AG10803 (cell line): ENCODE results near the gene DCXR.

Experiments
- DNase-seq: peaks from one replicate; pipeline ENCODE4 v3.0.0; 2010; ENCODE audit warnings: low read depth
- H3K4me3 ChIP-seq: 2 replicates; pipeline ENCODE4 v1.5.1; 2011; ENCODE audit warnings: mild to moderate bottlenecking, low read length, control low read depth
- TF ChIP-seq, protein P1 (sequence below): conservative IDR thresholded peaks from 2 replicates; pipeline ENCODE4 v1.5.1; 2011; ENCODE audit warnings: mild to moderate bottlenecking, low read length, control low read depth, inconsistent platforms

DCXR gene

DNA sequence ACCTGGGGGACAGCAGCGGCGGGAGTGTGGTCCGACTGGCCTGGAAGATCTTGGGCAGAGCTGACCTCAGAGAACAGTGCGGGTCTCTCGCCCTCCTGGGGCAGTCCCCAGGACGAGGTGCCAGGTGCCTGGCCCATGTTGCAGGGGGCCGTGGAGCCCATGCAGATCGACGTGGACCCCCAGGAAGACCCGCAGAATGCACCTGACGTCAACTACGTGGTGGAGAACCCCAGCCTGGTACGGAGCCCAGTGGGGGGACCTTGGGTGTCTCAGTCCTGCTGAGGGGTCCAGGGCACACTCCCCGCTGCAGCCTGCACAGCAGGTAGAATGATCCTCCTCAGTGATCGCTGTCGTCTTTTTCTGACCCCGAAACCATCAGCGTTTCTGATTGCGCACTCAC, 15.6 kb upstream of the DCXR start:
- TF ChIP-seq, protein P1, sequence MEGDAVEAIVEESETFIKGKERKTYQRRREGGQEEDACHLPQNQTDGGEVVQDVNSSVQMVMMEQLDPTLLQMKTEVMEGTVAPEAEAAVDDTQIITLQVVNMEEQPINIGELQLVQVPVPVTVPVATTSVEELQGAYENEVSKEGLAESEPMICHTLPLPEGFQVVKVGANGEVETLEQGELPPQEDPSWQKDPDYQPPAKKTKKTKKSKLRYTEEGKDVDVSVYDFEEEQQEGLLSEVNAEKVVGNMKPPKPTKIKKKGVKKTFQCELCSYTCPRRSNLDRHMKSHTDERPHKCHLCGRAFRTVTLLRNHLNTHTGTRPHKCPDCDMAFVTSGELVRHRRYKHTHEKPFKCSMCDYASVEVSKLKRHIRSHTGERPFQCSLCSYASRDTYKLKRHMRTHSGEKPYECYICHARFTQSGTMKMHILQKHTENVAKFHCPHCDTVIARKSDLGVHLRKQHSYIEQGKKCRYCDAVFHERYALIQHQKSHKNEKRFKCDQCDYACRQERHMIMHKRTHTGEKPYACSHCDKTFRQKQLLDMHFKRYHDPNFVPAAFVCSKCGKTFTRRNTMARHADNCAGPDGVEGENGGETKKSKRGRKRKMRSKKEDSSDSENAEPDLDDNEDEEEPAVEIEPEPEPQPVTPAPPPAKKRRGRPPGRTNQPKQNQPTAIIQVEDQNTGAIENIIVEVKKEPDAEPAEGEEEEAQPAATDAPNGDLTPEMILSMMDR = no peak
- DNase-seq = no peak
- H3K4me3 ChIP-seq = peak overlapping the region; percentile 80

DNA sequence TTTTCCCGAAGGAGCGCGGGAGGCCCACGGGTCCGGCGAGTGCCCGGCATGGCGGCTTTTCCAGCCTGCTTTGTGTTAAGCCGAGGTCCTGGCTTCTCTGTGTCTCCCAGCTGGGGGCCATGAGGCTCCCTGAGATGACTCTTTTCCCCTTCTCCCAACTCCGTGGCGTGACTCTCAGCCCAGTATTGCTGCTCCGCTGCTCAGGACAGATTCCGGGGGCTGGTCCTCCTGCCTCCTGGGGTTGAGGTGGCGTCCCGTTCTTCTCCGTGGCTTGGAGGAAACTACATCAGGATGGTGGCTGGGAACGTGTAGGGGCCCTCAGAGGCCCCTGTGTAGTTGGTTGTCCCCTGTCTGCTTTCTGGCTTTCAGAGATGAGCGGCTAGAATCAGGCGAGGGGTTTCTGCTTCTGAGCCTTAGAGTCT, 15.2 kb upstream of the DCXR start:
- TF ChIP-seq, protein P1 = no peak
- DNase-seq = no peak
- peak overlapping the region; percentile 80 for H3K4me3 ChIP-seq

DNA sequence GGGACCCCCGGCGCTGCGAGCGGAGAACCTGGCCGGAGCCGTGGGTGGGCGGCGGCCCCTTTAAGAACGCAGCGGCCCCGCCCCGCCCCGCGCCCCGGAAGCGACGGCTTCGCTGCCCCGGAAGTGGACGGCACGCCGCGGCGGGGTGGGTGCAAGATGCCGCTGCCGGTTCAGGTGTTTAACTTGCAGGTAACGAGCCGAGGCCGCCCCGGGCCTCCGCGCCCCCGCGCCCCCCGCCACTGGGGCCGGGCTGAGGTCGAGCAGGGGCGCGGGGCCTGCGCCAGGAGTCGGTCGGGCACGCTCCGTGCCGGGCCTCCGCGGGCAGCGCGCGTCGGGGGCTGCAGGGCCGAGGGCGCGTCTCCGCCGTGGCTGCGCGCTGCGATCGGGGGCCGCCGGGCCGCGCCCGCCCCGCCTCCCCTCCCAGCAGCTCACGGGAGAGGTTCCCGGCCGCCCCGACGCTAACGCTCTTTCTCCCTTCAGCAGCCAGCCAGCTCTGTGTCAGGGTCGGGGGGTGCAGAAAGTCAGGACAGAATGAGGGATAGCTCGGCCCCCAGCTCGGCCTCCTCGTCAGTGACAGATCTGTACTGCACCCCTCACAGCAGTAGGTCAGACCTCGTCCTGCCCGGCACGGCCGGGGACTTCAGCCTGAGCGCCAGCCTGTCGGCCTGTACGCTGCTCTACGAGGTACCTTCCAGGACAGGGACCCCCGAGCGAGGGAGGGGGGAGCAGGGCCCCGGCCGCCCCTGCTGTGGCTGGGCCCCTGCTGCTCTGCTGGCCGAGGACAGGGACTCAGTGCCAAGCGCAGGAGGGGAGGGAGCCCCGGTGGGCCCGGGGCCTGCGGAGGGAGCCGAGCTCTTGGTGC, 14.5 kb upstream of the DCXR start, which contains the start of the genes GPS1 and RFNG:
TSS of gene GPS1 (plus strand) at position 123 of the 862 bp plus-strand sequence. CDS start at position 157, 34 bp downstream.
TSS of gene RFNG (minus strand) at position 36 of the 862 bp plus-strand sequence. CDS start 45 bp downstream, outside the sequence.
- TF ChIP-seq, protein P1 = no peak
- peak within 1 kb of the TSS; percentile 80 for H3K4me3 ChIP-seq
- peak; percentile 47 for DNase-seq

DNA sequence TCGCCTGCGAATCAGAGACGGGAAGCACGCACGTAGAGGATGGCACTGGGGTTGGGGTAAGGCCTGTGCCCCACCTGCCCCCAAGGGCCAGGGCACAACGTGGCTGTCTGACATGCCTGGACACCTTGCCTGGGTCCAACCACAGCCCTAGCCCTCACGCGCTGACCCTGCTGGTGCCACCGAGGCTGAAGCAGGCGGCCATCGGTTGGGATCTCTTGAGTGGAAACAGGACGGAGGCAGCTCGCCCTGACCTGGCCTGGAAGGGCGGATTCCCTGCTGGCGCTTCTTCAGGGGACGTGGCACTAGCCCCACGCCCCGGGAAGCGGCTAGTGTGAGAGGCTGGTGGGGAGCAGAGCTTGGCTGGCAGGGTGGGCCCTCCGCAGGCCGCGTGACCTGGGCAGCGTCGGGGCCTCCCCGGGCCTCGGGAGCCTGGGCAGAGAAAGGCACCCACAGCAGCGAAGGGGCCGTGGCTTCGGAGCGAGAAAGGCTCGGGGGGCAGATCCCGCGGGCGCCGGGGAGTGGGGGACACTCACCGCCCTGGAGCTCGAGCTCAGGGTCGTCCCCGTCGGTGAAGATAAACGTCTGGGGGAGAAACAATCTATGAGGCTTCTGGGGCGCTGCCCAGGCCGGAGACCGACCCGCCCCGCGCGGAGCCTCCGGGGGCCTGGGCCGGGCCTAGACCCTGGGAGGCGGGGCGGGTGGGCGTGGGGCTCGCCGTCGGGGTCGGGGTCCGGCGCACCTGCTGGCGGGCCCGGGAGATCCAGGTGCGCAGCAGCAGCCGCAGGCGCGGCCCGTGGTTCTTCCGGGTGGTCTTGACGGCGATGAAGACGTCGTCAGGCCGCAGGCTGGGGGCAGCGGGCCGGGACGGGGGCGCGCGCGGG, 13.5 kb upstream of the DCXR start:
- TF ChIP-seq, protein P1 = no peak
- H3K4me3 ChIP-seq = peak overlapping the region; percentile 80
- peak; percentile 36 for DNase-seq

GRCh38 chr17:82050152-82050760, 12.8 kb upstream of the DCXR start:
- peak overlapping the region; percentile 80 for H3K4me3 ChIP-seq
- no peak for DNase-seq
- TF ChIP-seq, protein P1 = no peak

GRCh38 chr17:82049521-82049971, 12.0 kb upstream of the DCXR start:
- TF ChIP-seq, protein P1 = no peak
- DNase-seq = no peak
- H3K4me3 ChIP-seq = no peak overlapping the region
